Stimulated activated CD4-positive, alpha-beta T cell treated with anti-CD3 and anti-CD28 coated beads, Interleukin-15, amount 100 ng/mL, for 24 hours (primary cell): ENCODE measurements around the gene TET1.
"Not testable (repeated sequence)": the region's sequence is repeated elsewhere in the genome, so short reads cannot be mapped to it uniquely, and the experiment has no call there.

Source experiments
- DNase-seq: peaks from one replicate; pipeline ENCODE4 v3.0.0-alpha.2; 2020

Gene TET1

DNA sequence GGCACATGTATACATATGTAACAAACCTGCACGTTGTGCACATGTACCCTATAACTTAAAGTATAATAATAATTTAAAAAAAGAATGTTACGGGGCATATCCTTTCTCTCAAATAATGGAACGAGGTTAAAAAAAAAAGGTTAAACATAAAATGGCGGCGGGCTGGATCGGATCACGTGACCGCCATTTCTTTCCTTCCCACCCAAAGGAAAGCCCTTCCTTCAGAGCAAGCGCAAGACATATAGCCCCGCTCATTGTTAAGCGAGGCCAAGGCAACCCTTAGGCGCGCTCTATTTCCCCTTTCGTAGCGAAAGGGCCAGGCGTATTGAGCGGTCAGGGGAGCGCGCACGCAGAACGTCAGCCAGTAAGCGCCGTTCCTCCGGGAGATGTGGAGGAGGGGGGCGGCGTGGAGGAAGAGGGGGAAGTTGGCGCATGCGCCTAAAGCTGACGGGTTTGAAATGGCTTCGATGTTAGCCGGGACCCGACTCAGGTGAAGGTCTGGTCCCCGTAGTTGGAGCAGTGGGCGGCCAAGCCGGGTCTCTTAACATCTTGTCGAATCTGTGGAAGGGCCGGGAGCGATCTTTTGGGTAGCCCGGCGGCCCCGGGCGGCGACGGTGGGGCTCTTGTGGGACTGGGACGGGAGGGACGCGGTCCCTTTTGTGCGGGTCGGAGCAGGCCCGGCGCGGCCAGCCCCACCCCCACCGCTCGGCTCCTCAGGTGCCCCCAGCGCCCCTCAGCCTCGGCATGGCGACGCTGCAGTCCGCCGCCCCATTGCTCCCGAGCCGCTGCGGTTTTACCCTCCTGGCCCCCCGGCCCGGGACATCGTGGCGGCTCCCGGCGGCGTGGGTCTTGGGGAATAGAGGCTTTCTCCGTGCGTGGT is 160.9 kb downstream of the TET1 start, which contains the start of gene CCAR1:
Gene CCAR1 (plus strand): TSS at position 447 of the 880 bp plus-strand sequence. CDS start 1,266 bp downstream, outside the sequence.
- DNase-seq, result peak; percentile 98

DNA sequence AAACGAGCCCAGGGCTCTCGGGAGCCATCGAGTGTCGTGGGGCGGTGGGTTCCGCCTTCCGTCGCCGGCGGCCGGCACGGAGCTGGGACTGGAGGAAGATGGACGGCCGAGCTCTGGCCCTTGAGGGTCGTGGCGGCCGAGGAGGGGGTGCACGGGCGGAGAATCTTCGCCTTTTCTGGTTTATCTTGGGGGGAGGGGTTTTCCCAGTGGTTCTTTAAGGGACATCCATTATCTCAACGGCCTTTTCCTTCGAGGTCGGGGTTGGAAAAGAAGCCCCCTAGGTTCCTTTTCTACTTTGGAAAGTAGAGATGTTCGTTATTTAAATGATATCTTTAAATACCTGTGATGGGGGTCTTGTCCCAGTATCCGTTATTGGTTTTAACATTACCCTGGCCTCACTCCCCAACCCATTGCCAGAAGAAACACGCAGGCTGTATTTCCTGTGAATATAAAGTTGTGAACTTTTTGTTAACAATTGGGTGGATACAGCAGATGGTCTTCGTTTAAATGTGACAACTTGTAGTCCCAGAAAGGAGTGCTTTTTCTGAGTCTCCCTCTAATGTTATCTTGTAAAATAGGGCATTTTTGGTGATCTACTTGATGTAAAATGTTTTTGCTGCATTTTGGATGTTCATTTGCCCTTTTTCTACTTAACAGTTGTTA is 161.7 kb downstream of the TET1 start:
- DNase-seq, result no peak

DNA sequence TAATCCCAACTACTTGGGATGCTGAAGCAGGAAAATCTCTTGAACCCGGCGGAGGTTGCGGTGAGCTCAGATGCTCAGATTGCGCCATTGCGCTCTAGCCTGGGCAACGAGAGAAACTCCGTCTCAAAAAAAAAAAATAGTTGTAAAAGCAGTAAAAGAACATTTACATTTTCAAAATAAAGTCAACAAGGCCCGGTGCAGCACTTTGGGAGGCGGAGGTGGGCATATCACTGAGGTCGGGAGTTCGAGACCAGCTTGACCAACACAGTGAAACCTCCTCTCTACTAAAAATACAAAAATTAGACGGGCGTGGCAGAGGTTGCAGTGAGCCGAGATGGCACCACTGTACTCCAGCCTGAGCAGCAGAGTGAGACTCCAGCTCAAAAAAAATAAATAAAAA is 164.9 kb downstream of the TET1 start:
- no peak for DNase-seq

DNA sequence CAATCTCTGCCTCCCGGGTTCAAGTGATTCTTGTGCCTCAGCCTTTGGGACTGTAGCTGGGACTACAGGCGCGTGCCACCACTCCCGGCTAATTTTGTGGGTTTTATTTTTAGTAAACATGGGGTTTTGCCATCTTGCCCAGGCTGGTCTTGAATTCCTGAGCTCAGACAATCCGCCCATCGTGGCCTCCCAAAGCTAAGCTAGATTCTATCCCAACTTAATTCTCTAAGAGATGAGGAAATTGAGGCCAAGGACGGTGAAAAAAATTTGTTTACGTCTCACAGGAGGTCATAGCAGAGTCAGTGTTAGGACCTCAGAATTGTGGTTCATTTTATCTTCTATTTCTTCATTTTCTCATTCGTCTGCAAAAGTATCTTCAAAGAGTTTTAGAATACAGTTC is 167.0 kb downstream of the TET1 start:
- DNase-seq, result no peak

DNA sequence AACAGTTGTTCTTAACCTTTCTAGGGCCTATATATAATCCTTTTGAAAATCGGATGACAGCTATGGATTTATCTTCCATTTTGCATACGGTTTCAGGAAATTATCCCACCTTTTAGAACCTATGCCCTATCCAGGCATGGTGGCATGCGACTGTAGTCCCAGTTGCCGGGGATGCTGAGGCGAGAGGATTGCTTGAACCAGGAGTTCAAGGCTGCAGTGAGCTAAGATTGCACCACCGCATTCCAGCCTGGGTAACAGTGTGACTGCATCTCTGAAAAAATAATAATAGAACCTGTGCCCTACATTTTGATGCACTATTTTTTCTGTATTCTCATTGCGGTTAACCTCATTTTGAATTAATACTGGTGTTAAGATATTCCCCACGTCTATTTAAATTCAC is 172.5 kb downstream of the TET1 start:
- no peak for DNase-seq

DNA sequence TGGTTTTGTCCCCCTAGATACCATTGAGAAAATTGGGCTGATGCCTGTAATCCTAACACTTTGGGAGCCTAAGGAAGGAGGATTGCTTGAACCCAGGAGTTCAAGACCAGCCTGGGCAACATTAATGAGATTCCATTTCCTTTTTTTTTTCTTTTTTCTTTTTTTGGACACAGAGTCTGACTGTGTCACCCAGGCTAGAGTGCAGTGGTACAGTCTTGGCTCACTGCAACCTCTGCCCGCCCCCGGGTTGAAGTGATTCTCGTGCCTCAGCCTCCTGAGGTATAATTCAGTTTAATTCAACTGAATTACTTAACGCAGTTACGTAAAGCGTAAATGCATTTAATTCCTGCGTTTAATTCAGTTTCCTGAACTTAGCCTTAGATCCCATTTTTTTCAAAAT is 174.2 kb downstream of the TET1 start:
- no peak for DNase-seq

DNA sequence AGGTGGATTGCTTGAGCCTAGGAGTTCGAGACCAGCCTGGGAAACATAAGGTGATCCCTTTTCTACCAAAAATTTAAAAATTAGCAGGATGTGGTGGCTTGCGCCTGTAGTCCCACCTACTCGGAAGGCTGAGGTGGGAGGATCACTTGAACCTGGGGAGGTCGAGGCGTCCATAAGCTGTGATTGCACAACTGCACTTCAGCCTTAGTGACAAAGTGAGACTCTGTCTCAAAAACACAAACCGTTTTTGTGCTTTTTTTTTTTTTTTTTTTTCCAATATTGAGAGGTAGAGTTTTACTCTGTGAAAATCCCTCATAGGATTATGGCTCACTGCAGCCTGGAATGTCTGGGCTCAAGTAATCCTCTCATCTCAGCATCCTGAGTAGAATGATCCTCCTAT is 175.0 kb downstream of the TET1 start:
- DNase-seq, result no peak

DNA sequence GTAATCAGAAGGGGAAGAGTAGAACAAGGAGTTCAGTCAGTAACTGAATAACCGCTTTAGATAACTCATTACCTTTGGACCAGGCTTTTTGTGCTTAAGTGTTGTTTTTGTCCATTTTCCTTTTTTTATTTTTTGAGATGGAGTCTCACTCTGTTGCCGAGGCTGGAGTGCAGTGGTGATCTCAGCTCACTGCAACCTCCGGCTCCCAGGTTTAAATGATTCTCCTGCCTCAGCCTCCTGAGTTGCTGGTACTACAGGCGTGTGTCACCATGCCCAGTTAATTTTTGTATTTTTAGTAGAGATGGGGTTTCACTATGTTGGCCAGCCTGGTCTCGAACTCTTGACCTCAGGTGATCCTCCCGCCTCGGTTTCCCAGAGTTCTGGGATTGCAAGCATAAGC is 175.6 kb downstream of the TET1 start:
- DNase-seq, result not testable (repeated sequence)

DNA sequence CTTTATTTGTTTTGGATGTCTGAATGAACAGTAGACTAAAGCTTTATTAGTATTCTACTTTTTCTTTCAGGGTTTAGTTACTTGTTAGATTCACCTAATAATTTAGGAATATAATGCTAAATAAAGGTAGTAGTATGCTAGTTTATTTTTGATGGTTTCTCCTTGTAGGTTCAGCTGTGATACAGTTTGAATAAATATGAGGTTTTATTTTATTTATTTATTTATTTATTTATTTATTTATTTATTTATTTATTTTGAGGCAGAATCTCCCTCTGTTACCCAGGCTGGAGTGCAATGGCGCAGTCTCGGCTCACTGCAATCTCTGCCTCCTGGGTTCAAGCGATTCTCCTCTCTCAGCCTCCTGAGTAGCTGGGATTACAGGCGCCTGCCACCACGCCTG is 180.5 kb downstream of the TET1 start:
- not testable (repeated sequence) for DNase-seq

DNA sequence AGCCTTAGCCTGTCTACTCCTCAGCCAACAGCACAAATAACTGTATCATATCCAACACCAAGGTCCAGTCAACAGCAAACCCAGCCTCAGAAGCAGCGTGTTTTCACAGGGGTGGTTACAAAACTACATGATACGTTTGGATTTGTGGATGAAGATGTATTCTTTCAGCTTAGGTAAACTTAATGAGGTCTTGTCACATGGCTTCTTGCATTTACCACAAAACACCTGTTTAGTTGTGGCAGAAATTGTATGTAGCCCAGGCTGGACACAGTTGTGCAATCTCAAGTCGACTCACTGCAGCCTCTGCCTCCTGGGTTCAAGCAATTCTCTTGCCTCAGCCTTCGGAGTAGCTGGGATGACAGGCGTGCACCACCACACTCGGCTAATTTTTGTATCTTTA is 182.3 kb downstream of the TET1 start:
- no peak for DNase-seq
